ENCODE results near the gene NPTX2.

Gene NPTX2

GRCh38 chr7:98618786-98619185 is 1.7 kb downstream of the NPTX2 start:
- no peak for DNase-seq (ENCODE audit: low read depth)

DNA sequence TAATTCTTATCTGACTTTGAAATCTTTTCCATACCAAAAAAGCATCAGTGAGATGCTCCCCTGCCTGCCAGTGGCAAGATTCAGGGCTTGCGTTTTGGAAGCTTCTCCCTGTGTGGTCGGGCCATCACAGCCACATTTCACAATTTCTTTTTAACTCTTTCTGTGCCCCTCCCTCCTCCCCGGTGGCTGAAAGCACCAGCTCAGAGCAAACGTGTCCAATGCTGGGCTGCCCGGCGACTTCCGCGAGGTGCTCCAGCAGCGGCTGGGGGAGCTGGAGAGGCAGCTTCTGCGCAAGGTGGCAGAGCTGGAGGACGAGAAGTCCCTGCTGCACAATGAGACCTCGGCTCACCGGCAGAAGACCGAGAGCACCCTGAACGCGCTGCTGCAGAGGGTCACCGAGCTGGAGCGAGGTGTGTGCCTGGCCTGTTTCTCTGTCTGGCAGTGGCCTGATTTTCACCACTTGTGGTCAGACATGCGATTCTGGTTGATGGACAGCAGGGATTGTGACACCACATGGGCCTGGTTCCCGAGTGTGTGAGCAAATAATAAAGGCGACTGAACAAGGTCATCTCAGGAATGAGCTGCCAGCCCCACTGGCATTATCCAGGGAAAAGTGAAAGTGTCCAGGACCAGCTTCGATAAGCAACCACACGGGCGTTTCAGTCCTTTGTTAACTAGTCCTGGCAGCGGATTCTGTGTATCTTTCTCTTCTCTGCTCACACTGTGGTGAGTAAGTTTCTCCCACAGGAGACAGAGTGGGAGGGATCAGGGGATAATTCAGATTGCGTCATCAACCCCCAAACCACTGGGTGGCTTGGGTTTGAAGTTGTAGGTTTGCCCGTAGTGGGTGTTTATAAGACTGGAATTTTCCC is 2.6 kb downstream of the NPTX2 start:
- no peak for DNase-seq (ENCODE audit: low read depth)

GRCh38 chr7:98621573-98622482 is 4.7 kb downstream of the NPTX2 start:
- no peak for DNase-seq (ENCODE audit: low read depth)

- no peak for DNase-seq (ENCODE audit: low read depth)
These were observed 5.8 kb downstream of the NPTX2 start for GRCh38 chr7:98622926-98623325.

DNA sequence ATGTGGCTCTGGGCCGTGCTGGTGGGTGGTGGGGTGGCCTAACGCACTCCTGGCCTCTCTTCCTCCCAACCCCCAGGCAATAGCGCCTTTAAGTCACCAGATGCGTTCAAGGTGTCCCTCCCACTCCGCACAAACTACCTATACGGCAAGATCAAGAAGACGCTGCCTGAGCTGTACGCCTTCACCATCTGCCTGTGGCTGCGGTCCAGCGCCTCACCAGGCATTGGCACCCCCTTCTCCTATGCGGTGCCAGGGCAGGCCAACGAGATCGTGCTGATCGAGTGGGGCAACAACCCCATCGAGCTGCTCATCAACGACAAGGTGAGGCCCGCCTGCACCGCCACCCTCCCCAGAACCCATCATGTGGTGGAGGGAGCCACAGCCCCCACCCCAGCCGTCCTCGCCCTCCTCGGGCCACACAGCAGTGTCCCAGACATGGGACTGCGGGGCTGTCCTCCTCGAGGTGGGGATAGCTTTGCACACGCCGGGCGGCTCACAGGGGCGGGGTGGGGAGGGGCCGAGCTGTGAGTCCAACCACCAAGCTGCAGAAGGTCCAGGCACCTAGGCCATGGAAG is 7.8 kb downstream of the NPTX2 start:
- no peak for DNase-seq (ENCODE audit: low read depth)

DNA sequence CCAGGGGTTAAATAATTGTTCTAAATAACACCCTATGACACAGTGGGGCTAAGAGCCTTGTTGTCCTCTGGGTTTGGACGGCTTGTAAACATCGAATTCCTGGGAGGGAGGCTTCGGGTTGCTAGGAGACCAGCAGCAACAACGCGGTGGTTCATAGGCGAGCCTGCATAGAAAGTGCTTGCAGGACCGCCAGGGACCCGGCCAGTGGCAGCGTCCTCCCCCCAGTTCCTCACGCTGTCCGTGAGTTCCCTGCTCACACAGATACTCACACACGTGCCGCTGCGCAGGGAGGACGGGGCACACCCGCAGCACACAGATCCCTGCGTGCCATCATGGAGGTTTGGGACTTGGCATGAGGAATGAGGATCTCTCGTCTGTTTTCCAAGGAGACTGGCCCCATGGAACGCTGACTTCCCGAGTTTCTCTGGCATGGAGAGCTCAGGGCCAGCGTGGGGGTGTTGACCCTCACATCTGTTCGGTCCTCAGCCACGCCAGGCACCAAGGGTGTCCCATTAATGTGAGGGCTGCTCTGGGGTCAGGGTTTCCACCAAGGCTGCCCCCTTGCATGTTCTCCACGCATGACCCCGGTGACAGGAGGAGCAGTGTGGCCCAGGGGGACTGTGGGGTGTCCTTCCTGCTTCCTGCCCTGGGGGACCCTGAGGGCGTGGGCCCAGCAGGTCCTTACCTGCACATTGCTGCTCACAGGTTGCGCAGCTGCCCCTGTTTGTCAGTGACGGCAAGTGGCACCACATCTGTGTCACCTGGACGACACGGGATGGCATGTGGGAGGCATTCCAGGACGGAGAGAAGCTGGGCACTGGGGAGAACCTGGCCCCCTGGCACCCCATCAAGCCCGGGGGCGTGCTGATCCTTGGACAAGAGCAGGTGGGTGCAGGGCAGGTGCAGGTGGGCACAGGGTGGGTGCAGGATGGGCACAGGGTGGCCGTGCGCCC is 9.7 kb downstream of the NPTX2 start:
- DNase-seq (ENCODE audit: low read depth): no peak

DNA sequence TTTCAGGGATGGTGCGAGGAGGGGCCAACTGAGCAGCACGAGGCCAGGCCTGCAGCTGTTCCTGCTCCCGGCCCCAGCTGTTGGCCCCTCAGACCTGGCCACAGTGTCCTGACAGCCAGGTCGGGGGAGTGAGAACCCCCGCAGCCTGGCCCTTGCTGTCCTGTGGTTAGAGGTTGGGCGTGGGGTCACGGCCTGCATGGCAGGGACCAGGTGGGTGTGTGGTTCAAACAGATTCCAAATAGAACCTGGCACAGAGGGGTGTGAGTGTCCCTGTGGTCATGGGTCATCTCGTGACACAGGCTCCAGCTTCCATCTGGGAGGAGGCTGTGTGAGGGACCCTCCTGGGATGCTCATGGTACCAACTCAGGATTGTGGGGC is 10.3 kb downstream of the NPTX2 start:
- DNase-seq (ENCODE audit: low read depth): no peak

DNA sequence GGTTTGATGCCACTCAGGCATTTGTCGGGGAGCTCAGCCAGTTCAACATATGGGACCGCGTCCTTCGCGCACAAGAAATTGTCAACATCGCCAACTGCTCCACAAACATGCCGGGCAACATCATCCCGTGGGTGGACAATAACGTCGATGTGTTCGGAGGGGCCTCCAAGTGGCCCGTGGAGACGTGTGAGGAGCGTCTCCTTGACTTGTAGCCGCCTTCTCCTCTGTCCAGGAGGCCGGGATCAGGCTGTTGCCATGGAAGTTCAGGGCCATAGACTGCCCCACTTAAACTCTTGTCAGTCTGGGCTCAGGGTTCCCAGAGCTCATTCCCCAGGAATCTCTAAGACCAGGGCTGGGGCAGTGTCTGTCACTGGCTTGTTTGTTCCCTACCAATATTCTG is 11.3 kb downstream of the NPTX2 start:
- no peak for DNase-seq (ENCODE audit: low read depth)

GRCh38 chr7:98629001-98629431 is 11.9 kb downstream of the NPTX2 start:
- no peak for DNase-seq (ENCODE audit: low read depth)

DNA sequence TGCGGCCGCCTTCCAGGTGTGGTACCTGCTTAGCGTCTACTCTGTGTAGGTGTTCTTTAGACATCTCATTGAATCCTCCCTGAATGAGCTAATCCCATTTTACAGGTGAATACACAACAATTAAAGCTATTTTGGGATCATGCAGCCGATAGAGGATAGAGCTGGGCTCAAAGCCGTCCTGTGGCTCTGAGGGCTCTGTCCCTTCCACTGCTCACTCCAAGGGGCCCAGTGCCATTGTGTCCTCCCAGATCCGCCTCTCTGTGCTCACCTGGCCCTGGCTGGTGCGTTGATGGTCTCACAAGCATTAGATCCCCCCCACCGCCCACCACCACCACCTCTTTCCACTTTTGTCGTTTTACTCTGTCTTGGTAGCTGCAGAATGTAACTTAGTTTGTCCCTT is 13.1 kb downstream of the NPTX2 start:
- DNase-seq (ENCODE audit: low read depth): no peak

DNA sequence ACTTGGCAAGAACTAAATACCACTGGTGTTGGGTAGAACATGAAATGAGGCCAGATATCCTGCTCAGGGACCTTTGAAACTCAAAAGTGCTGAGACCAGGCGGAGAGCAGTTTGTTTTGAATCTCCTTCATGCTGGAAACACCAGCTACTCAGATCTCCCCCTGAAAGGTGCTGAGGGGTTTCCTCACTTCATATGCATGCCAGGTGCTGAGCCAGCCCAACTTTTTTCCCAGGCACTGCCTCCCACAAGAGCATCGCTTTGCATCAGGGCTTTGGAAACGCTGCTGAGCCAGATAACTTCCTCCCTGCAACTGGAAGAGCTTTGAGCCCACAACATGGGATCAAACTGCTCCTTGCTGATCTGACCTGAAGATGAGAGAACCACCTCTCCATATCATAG is 13.7 kb downstream of the NPTX2 start:
- DNase-seq (ENCODE audit: low read depth): no peak

GRCh38 chr7:98638853-98639252 is 21.8 kb downstream of the NPTX2 start:
- no peak for DNase-seq (ENCODE audit: low read depth)

GRCh38 chr7:98640375-98640774 is 23.3 kb downstream of the NPTX2 start:
- DNase-seq (ENCODE audit: low read depth): no peak

DNA sequence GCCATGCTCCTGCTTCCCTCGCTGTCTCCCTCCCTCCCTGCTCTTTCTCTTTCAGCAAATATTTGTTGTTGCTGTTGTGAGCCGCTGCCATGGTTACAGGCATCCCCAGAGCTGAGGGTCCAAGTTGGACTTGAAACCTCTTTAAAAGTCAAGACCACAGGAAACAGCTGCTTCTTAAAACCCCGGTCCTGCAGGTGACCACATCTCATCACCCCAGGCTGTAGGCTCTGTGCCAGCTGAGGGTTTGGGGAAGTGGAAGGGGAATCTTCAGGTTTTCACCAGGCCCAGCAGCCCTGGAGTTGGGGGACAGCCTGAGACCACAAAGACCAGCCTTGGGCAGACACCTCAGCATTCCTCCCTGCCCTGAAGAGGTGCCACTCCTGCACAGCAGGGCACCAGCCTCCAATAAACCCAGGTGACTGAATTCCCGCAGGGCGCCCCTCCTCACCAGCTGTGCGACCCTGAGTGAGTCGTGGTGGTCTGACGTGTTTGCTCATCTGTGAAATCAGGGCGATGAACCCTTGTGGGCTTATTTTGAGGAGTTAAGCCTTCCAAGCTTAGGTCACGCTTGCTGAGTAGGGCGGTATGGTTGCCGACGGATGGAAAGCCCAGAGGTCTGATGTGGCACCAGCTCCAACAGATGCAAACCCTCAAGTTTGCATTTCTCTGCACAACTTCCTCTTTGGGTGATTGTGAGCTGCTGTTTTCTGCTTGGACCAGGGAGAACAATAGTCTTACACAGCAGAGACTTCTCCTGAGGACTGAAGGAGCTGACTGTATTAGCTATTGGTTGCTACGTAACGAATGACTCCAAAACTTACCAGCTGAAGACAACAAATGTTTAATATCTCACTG is 24.8 kb downstream of the NPTX2 start:
- DNase-seq (ENCODE audit: low read depth): no peak

DNA sequence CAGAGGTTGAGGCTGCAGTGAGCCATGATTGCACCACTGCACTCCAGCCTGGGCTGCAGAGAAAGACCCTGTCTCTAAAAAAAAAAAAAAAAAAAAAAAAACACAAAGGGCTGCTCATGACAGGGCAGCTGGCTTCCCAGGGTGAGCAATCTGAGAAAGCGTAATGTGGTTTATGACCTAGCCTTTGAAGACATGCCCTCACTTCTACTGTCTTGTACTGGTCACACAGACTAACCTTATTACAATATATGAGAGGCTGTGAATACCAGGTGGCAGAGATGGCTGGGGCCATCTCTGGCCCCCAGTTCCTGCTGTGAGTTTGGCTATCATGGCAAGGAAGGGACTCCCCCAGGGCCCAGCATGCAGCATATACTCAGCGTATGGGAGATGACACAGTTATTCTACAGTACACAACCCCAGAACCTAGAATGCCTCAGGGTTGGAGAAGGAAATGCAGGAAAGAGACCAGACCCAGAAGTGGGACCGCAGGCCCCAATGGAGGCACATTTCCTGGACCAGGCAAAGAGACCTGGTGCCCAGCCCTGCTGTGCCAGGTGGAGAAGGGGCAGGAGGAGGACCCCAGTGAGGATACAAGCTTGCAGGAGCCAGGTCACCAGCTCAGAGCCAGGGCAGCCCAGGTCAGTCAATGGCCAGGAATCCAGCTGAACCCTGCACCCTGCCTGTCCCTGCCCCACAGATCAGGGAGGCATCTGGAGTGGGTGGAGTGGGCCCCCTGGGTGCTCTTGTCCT is 26.3 kb downstream of the NPTX2 start:
- DNase-seq (ENCODE audit: low read depth): no peak

DNA sequence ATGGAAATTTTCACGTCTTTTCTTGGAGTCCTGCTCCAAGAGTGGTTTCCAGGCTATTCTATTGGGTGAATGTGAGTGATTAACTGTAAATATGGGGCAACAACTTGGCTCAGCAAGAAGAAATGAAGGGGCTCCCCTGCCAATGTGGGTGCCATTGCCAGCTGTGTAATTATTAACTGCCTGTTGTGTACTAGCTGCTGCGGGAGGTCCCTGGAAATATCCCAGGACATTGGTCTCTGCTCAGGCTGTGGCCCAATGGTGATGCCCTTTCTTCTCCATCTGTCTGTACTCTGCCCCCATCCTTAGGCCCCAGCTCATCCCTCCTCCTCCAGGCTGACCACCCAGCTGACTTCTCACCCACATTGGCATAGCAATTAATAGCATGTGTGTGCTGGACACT is 29.4 kb downstream of the NPTX2 start:
- DNase-seq (ENCODE audit: low read depth): no peak

GRCh38 chr7:98647326-98647725 is 30.2 kb downstream of the NPTX2 start:
- DNase-seq (ENCODE audit: low read depth): no peak

- no peak for DNase-seq (ENCODE audit: low read depth)
These were observed 34.7 kb downstream of the NPTX2 start for GRCh38 chr7:98651760-98652159.

DNA sequence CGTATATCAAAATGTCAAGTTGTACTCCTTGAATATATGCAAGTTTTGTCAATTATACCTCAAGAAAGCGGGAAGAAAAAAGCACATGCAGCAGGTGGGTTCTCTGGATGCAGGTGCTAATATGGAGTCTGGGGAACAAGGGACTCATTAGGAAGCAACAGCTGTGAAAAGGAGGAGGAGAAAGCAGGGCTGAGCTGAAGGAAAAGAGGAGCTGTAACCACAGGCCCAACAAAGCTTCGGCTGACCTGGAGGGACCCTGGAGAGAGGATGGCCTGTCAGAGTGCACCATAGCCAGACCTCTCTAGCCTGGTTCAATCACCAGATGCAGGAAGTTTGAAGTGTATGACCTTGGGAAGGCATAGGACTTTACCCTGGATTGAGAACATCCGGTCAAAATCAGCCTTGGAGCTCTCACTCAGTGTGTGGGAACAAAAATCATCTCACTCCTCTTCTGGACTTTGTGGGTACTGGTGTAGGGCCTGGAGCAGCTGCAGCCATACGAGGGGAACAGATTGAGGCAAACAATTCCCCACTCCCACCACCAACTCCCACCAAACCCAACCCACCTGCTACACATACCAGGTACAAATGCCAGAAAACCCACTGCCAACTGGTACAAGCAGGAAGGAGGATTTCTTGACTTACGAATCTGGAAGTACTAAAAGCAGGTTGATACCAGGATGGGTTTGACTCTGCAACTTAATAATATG is 36.7 kb downstream of the NPTX2 start:
- no peak for DNase-seq (ENCODE audit: low read depth)

All from fibroblast of the conjunctiva (primary cell).